Measurements from ENCODE around the gene SMG5. TPM values are rescaled to one million over a fixed set of nuclear protein-coding genes. Genes with fewer than 3 reads are reported as not detected.

SMG5 gene
- polyA plus RNA-seq, 1 donor (not counting 4 experiments of a cell fraction or from before 2014, with no cell fraction given): 22.4 TPM

DNA sequence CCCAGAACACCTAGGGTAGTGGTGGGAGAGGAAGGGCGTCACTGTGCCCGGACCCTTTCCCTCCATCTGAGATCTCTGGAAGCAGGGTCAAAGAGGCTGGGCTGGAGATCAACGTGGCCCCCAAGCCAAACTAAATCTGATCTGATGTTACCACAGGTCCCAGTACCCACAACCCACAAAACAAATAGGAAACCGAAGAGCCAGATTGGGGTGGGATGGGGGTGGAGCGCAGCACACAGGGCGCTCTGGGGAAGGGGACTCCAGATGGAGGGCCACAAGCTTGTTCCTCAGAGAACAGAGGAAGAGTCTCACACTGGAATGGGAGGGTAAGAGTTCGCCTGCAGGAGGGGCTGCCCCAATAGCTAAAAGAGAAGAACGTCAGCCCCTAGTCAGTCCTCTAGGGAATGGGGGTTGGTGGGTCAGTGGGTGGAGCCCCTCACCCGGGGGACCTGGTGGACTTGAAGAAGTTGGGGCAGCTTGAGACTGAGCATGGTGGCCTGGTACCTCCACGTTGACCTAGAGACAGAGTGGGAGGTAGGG, 36.3 kb downstream of the SMG5 start:
- H3K4me2 ChIP-seq (ENCODE audit: control insufficient read depth, extremely low read depth, insufficient read depth, low read depth, low read length): no peak overlapping the region
- no peak for DNase-seq (ENCODE audit: low read depth, low spot score)
- H3K79me2 ChIP-seq (ENCODE audit: control insufficient read depth, insufficient read depth, low read length): no peaks in the 10 kb centered on the region
- no peak for FAIRE-seq
- H2AFZ ChIP-seq (ENCODE audit: control insufficient read depth, low read length): no peak overlapping the region
- dilution Hi-C loops (cut with MboI; ENCODE audit: extremely low pct_ligation_motif_present, low sequenced_read_pairs): no loop called here
- no peaks in the 10 kb centered on the region for H3K9me3 ChIP-seq (ENCODE audit: control insufficient read depth, low read depth, low read length)
- no peak overlapping the region for H3K9ac ChIP-seq (ENCODE audit: control insufficient read depth, extremely low read depth, insufficient read depth, low read length)
- TF ChIP-seq, protein P1, sequence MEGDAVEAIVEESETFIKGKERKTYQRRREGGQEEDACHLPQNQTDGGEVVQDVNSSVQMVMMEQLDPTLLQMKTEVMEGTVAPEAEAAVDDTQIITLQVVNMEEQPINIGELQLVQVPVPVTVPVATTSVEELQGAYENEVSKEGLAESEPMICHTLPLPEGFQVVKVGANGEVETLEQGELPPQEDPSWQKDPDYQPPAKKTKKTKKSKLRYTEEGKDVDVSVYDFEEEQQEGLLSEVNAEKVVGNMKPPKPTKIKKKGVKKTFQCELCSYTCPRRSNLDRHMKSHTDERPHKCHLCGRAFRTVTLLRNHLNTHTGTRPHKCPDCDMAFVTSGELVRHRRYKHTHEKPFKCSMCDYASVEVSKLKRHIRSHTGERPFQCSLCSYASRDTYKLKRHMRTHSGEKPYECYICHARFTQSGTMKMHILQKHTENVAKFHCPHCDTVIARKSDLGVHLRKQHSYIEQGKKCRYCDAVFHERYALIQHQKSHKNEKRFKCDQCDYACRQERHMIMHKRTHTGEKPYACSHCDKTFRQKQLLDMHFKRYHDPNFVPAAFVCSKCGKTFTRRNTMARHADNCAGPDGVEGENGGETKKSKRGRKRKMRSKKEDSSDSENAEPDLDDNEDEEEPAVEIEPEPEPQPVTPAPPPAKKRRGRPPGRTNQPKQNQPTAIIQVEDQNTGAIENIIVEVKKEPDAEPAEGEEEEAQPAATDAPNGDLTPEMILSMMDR (optimal IDR thresholded peaks at IDR 0.05 in 1 of 3, IDR thresholded peaks at IDR 0.05 in 1 of 3, conservative IDR thresholded peaks at IDR 0.05 in 1 of 3; ENCODE audit: extremely low read depth in 1 of 3, insufficient read depth in 2 of 3, low read length in 3 of 3): no peak
- no peak for TF ChIP-seq EZH2 (IDR thresholded peaks at IDR 0.05; ENCODE audit: low read length)
- H3K4me3 ChIP-seq (ENCODE audit: control insufficient read depth in 2 of 3, extremely low read depth in 1 of 3, insufficient read depth in 2 of 3, low read depth in 1 of 3, low read length in 3 of 3): no peak overlapping the region
- peaks cover 14 to 17% of the 10 kb centered on the region in 2 experiments for H3K36me3 ChIP-seq (ENCODE audit: control insufficient read depth in 2 of 2, extremely low read depth in 1 of 2, insufficient read depth in 2 of 2, low read length in 2 of 2)
- H3K4me1 ChIP-seq (ENCODE audit: control insufficient read depth, extremely low read depth, insufficient read depth, low read length): peaks cover 32% of the 10 kb centered on the region
- no peak overlapping the region for H3K27ac ChIP-seq (ENCODE audit: control insufficient read depth, insufficient read depth, low read length)
- H3K27me3 ChIP-seq (ENCODE audit: control insufficient read depth, extremely low read depth, insufficient read depth, low read length): peaks cover 13% of the 10 kb centered on the region
- H3K9me1 ChIP-seq (ENCODE audit: control insufficient read depth, extremely low read depth, insufficient read depth, low read length): no peaks in the 10 kb centered on the region
- no peaks in the 10 kb centered on the region for H4K20me1 ChIP-seq (ENCODE audit: control insufficient read depth, extremely low read depth, insufficient read depth, low read length)

DNA sequence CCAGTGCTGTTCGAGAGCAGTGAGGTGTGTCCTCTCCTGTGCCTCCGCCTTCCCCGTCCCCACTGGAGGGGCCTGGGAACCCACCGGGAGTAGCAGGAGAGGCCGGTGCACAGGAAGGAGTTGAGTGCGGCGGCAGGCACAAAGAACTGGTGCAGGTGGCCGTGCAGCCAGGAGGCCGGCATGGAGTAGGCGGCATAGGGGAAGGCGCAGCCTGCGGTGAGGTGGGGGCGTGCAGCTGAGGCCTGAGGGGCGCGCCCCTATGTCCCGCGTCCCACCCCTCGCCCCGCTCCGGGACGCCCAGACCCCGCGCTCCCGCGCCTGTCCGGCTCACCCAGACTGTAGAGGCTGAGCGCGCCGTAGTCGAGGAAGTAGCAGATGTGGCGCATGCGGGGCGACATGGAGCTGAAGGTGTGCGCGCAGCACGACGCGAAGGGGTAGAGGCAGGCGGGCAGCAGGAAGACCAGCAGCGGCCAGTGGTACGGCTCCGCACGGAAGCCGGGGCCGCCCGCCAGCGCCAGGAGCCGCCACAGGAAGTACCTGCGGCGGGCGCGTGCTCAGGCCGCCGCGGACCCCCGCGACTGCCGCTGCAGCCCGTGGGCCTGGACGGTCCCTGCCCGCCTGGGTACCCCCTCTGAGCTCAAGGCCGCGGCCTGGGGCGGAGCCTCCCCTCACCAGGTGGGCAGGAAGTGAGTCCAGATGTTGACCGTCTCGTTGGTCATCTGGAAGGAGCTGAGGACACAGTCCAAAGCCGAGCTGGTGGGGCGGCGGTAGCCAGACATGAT, 37.0 kb downstream of the SMG5 start:
- dilution Hi-C loops (cut with MboI; ENCODE audit: extremely low pct_ligation_motif_present, low sequenced_read_pairs): no loop called here
- H3K9me3 ChIP-seq (ENCODE audit: control insufficient read depth, low read depth, low read length): no peaks in the 10 kb centered on the region
- no peak overlapping the region for H3K27ac ChIP-seq (ENCODE audit: control insufficient read depth, insufficient read depth, low read length)
- H2AFZ ChIP-seq (ENCODE audit: control insufficient read depth, low read length): no peak overlapping the region
- TF ChIP-seq EZH2 (IDR thresholded peaks at IDR 0.05; ENCODE audit: low read length): no peak
- TF ChIP-seq, protein P1 (optimal IDR thresholded peaks at IDR 0.05 in 1 of 3, IDR thresholded peaks at IDR 0.05 in 1 of 3, conservative IDR thresholded peaks at IDR 0.05 in 1 of 3; ENCODE audit: extremely low read depth in 1 of 3, insufficient read depth in 2 of 3, low read length in 3 of 3): no peak
- no peak for DNase-seq (ENCODE audit: low read depth, low spot score)
- no peak overlapping the region for H3K4me2 ChIP-seq (ENCODE audit: control insufficient read depth, extremely low read depth, insufficient read depth, low read depth, low read length)
- no peak overlapping the region for H3K9ac ChIP-seq (ENCODE audit: control insufficient read depth, extremely low read depth, insufficient read depth, low read length)
- H4K20me1 ChIP-seq (ENCODE audit: control insufficient read depth, extremely low read depth, insufficient read depth, low read length): no peaks in the 10 kb centered on the region
- no peak overlapping the region for H3K4me3 ChIP-seq (ENCODE audit: control insufficient read depth in 2 of 3, extremely low read depth in 1 of 3, insufficient read depth in 2 of 3, low read depth in 1 of 3, low read length in 3 of 3)
- no peaks in the 10 kb centered on the region for H3K79me2 ChIP-seq (ENCODE audit: control insufficient read depth, insufficient read depth, low read length)
- FAIRE-seq: no peak
- H3K36me3 ChIP-seq (ENCODE audit: control insufficient read depth in 2 of 2, extremely low read depth in 1 of 2, insufficient read depth in 2 of 2, low read length in 2 of 2): peaks cover 12% of the 10 kb centered on the region in 2 experiments
- H3K4me1 ChIP-seq (ENCODE audit: control insufficient read depth, extremely low read depth, insufficient read depth, low read length): peaks cover 37% of the 10 kb centered on the region
- no peaks in the 10 kb centered on the region for H3K9me1 ChIP-seq (ENCODE audit: control insufficient read depth, extremely low read depth, insufficient read depth, low read length)
- H3K27me3 ChIP-seq (ENCODE audit: control insufficient read depth, extremely low read depth, insufficient read depth, low read length): peaks cover 13% of the 10 kb centered on the region
